Measurements from ENCODE around the gene CASP8AP2. TPM values are rescaled to one million over a fixed set of nuclear protein-coding genes. Genes with fewer than 3 reads are reported as not detected.

The CASP8AP2 gene
- total and polyA plus RNA-seq, 9 donors, result 5.2 to 18.1 (median 15.5) TPM

DNA sequence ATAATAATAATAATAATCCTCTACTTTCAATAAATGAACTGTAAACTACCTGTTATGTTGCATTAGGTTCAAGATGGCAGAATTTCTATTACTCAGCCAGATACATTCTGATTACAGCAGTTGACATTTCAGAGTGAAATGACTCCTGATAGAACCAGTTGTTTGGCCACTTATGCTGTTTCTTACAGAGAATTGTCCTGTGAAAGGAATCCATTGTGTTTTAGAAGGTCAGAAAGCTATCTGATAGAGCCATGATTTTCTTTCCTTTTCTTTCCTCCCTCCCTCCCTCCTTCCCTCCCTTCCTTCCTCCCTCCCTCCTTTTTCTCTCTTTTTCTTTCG lies 81.2 kb downstream of the CASP8AP2 start:
- Histone ChIP-seq H3K4me1 (ENCODE audit: insufficient read depth) (no peaks in the 10 kb centered on the region), H3K27me3 (no peaks in the 10 kb centered on the region), H3K27ac (no peak overlapping the region), H3K4me3 (no peak overlapping the region), H3K36me3 (no peaks in the 10 kb centered on the region), H3K9me3 (peaks cover 0 to under 1% of the 10 kb centered on the region in 2 donors)
- WGBS, 3 donors, result 58 to 89% (median 76%) methylated on average over 1 of the region's 1 CpG
- no peak for DNase-seq
- no peak for TF ChIP-seq EP300 (IDR thresholded peaks at IDR 0.05)
- no peak for TF ChIP-seq POLR2A (IDR thresholded peaks at IDR 0.05)
- TF ChIP-seq, protein P1, sequence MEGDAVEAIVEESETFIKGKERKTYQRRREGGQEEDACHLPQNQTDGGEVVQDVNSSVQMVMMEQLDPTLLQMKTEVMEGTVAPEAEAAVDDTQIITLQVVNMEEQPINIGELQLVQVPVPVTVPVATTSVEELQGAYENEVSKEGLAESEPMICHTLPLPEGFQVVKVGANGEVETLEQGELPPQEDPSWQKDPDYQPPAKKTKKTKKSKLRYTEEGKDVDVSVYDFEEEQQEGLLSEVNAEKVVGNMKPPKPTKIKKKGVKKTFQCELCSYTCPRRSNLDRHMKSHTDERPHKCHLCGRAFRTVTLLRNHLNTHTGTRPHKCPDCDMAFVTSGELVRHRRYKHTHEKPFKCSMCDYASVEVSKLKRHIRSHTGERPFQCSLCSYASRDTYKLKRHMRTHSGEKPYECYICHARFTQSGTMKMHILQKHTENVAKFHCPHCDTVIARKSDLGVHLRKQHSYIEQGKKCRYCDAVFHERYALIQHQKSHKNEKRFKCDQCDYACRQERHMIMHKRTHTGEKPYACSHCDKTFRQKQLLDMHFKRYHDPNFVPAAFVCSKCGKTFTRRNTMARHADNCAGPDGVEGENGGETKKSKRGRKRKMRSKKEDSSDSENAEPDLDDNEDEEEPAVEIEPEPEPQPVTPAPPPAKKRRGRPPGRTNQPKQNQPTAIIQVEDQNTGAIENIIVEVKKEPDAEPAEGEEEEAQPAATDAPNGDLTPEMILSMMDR (IDR thresholded peaks at IDR 0.05), result no peak
- intact Hi-C loops (cut with DNase I), result no loop called here

DNA sequence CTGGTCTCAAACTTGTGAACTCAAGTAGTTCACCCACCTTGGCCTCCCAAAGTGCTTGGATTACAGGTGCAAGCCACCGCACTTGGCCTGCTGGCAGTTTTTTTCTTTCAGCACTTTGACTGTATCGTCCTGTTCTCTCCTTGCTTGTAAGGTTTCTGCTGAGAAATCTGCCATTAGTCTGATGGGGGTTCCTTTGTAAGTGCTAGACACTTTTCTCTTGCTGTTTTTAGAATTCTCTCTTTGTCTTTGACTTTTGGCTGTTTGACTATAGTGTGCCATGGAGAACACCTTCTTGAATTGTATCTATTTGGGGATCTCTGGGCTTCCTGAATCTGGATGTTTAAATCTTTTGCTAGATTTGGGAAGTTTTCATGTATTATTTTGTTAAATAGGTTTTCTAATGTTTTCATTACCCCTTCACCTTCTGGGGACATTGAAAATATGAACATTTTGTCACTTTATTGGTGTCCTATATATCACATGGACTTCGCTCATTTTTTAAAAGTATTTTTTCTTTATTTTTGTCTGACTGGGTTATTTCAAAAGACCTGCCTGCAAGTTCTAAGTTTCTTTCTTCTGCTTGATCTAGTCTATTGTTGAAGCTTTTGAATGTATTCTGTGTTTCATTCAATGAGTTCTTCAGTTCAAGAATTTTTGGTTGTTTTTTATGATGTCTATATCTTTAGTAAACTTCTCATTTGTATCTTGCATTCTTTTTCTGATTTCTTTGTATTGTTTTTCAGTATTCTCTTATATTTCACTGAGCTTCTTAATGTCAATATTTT lies 86.6 kb downstream of the CASP8AP2 start:
- no peak for TF ChIP-seq EP300 (IDR thresholded peaks at IDR 0.05)
- TF ChIP-seq, protein P1 (IDR thresholded peaks at IDR 0.05), result no peak
- TF ChIP-seq POLR2A (IDR thresholded peaks at IDR 0.05), result no peak
- DNase-seq, result no peak
- intact Hi-C loops (cut with DNase I), result no loop called here
- no peaks in the 10 kb centered on the region for H3K27me3 ChIP-seq
- no peak overlapping the region for H3K27ac ChIP-seq
- no peaks in the 10 kb centered on the region for H3K36me3 ChIP-seq
- 92 to 100% (median 95%) methylated on average over 3 of the region's 3 CpGs for WGBS, 3 donors
- H3K4me3 ChIP-seq, result no peak overlapping the region
- no peaks in the 10 kb centered on the region for H3K4me1 ChIP-seq (ENCODE audit: insufficient read depth)
- peaks cover 0 to 4% of the 10 kb centered on the region in 2 donors for H3K9me3 ChIP-seq

DNA sequence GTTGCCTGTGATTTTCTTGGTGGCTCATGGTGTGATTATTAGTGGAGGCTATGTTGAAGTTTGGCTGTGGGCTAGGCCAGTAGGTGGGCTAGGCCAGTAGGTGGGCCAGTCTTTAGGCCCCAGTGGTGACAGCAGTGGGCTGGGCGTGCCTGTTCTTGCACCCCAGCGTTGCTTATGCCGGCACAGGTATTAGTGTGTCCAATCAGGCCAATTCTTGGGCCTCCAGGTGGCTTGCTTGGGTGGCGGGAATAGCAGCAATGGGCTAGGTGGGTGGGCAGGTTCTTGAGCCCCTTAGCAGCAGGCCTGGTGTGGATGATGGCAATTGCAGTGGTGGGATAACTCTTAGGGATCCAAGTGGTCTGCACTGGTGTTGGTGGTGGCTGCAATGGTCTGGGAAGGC lies 87.5 kb downstream of the CASP8AP2 start:
- Histone ChIP-seq H3K4me1 (ENCODE audit: insufficient read depth) (no peaks in the 10 kb centered on the region), H3K27me3 (no peaks in the 10 kb centered on the region), H3K9me3 (peaks cover 0 to 4% of the 10 kb centered on the region in 2 donors), H3K27ac (no peak overlapping the region), H3K36me3 (no peaks in the 10 kb centered on the region), H3K4me3 (no peak overlapping the region)
- no peak for DNase-seq
- intact Hi-C loops (cut with DNase I), result no loop called here
- WGBS, 3 donors, result 92 to 96% (median 93%) methylated on average over 4 of the region's 4 CpGs
- no peak for TF ChIP-seq EP300 (IDR thresholded peaks at IDR 0.05)
- TF ChIP-seq, protein P1 (IDR thresholded peaks at IDR 0.05), result no peak
- no peak for TF ChIP-seq POLR2A (IDR thresholded peaks at IDR 0.05)

DNA sequence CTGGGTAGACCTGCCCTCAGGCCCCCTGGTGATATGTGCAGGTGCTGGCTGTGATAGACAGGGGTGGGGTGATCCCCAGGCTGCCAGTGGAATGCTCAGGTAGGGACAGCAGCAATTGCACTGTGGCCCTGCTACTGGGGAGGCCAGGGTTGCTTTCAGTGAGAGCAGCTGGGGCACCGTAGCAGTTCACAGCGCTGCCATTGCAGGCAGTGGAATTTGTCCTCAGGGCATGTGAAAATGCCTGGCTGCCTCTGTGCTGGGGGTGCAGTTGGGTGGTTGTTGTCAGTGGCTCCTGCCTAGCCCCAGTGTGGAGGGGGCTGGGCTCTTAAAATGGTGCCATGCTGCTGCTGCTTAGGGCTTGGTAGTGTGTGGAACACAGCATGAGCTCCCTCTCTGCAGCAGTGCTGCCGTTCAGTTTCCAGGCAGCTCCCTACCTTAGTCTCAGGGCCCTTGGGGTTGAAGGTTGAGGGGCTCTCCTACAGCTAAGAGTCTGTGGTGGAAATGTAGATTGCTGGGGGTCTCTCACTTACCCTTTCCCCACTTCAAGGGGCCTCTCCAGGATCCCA lies 88.2 kb downstream of the CASP8AP2 start:
- H3K27me3 ChIP-seq, result no peaks in the 10 kb centered on the region
- H3K27ac ChIP-seq, result no peak overlapping the region
- TF ChIP-seq POLR2A (IDR thresholded peaks at IDR 0.05), result no peak
- TF ChIP-seq EP300 (IDR thresholded peaks at IDR 0.05), result no peak
- TF ChIP-seq, protein P1 (IDR thresholded peaks at IDR 0.05), result no peak
- H3K4me3 ChIP-seq, result no peak overlapping the region
- H3K36me3 ChIP-seq, result no peaks in the 10 kb centered on the region
- DNase-seq, result no peak
- 76 to 89% (median 84%) methylated on average over 3 of the region's 3 CpGs for WGBS, 3 donors
- peaks cover 0 to 4% of the 10 kb centered on the region in 2 donors for H3K9me3 ChIP-seq
- H3K4me1 ChIP-seq (ENCODE audit: insufficient read depth), result no peaks in the 10 kb centered on the region
- intact Hi-C loops (cut with DNase I), result no loop called here

Small RNA genes within 50 kb of the gene (small RNA-seq; reads per million reads assigned to genes)
- not detected for gene DNAJC19P6
- gene RF00019, result not detected

Other genes with a start within 250 kb of the CASP8AP2 start
- gene LYRM2, start 191.1 kb upstream of the CASP8AP2 start, total RNA-seq, result 10 to 100 TPM; 11.8 to 44.0 (median 27.5) TPM
- gene LYRM2, start 191.1 kb upstream of the CASP8AP2 start, polyA plus RNA-seq, result 10 to 100 TPM; 20.0 to 26.2 TPM
- 10 to 100 TPM; 20.7 to 51.5 (median 35.9) TPM for gene MDN1, start 10.1 kb upstream of the CASP8AP2 start, total RNA-seq
- 10 to 100 TPM; 11.9 to 24.4 TPM for gene MDN1, start 10.1 kb upstream of the CASP8AP2 start, polyA plus RNA-seq
- not detected for gene GJA10, start 64.6 kb downstream of the CASP8AP2 start, total RNA-seq
- not detected for gene GJA10, start 64.6 kb downstream of the CASP8AP2 start, polyA plus RNA-seq